ENCODE measurements around the gene PRKAR2B. TPM values are rescaled to one million over a fixed set of nuclear protein-coding genes. Genes with fewer than 3 reads are reported as not detected.

PRKAR2B gene
- total and polyA plus RNA-seq, 2 experiments from 2014 or later, result 14.8 to 31.5 TPM

DNA sequence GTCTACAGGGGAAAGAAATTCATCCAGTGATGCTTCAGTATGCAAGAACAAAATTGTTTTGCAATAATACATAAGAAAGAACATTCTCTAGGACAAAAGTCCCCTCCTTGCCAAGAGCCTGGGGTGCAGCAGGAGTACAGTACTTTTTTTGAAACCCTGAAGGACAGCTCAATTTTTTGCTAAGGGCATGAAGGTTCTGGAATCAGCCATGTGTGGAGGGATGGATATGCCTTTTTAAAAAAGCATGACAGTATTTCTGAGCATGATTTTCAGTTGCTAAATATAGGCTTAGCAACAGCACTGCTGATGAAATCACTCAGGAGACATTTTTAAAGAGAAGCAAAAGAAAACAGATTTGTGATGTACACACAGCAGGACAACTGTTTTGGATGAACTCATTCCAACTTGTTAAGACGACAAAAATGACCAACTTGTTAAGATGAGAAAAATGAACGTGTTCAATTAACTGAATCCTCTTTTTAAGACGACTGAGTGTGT, 163.6 kb downstream of the PRKAR2B start:
- WGBS (ENCODE audit: low lambda C conversion rate, missing lambda C conversion rate), result 80% methylated on average over 3 of the region's 3 CpGs
- no peak for DNase-seq (ENCODE audit: low spot score)
- Histone ChIP-seq H3K9me3 (ENCODE audit: low read depth) (no peaks in the 10 kb centered on the region), H3K79me2 (no peaks in the 10 kb centered on the region), H3K4me3 (no peak overlapping the region), H3K9me2 (replicated peaks; ENCODE audit: insufficient read depth) (no peaks in the 10 kb centered on the region), H3K4me1 (ENCODE audit: insufficient read depth) (no peaks in the 10 kb centered on the region), H4K20me1 (ENCODE audit: insufficient read depth, poor library complexity, severe bottlenecking) (no peaks in the 10 kb centered on the region), H3K4me2 (no peak overlapping the region), H2AFZ (no peak overlapping the region), H3K27ac (peak overlapping the region; percentile 37), H3K36me3 (replicated peaks; ENCODE audit: insufficient read depth, low read depth) (no peaks in the 10 kb centered on the region), H3K27me3 (no peaks in the 10 kb centered on the region)
- TF ChIP-seq EZH2phosphoT487 (IDR thresholded peaks at IDR 0.05; ENCODE audit: low read depth, severe bottlenecking, unreplicated experiment), result no peak
- no peak for TF ChIP-seq EZH2 (IDR thresholded peaks at IDR 0.05; ENCODE audit: borderline replicate concordance)

- Histone ChIP-seq H3K9me3 (ENCODE audit: low read depth) (no peaks in the 10 kb centered on the region), H3K4me2 (no peak overlapping the region), H3K9me2 (replicated peaks; ENCODE audit: insufficient read depth) (no peaks in the 10 kb centered on the region), H3K4me1 (ENCODE audit: insufficient read depth) (no peaks in the 10 kb centered on the region), H3K27ac (peak overlapping the region; percentile 37), H3K4me3 (no peak overlapping the region), H4K20me1 (ENCODE audit: insufficient read depth, poor library complexity, severe bottlenecking) (no peaks in the 10 kb centered on the region), H2AFZ (no peak overlapping the region), H3K36me3 (replicated peaks; ENCODE audit: insufficient read depth, low read depth) (no peaks in the 10 kb centered on the region), H3K27me3 (no peaks in the 10 kb centered on the region), H3K79me2 (no peaks in the 10 kb centered on the region)
- no peak for TF ChIP-seq EZH2 (IDR thresholded peaks at IDR 0.05; ENCODE audit: borderline replicate concordance)
- TF ChIP-seq EZH2phosphoT487 (IDR thresholded peaks at IDR 0.05; ENCODE audit: low read depth, severe bottlenecking, unreplicated experiment), result no peak
- no peak for TF ChIP-seq CTCF (IDR thresholded peaks at IDR 0.05; ENCODE audit: poor library complexity)
- no peak for DNase-seq (ENCODE audit: low spot score)
- WGBS (ENCODE audit: low lambda C conversion rate, missing lambda C conversion rate), result 84% methylated on average over 5 of the region's 5 CpGs
Observed at GRCh38 chr7:107208563-107208962, 164.1 kb downstream of the PRKAR2B start.

GRCh38 chr7:107209565-107209964, 165.1 kb downstream of the PRKAR2B start:
- Histone ChIP-seq H3K4me1 (ENCODE audit: insufficient read depth) (no peaks in the 10 kb centered on the region), H3K27me3 (no peaks in the 10 kb centered on the region), H3K9me2 (replicated peaks; ENCODE audit: insufficient read depth) (no peaks in the 10 kb centered on the region), H4K20me1 (ENCODE audit: insufficient read depth, poor library complexity, severe bottlenecking) (no peaks in the 10 kb centered on the region), H3K79me2 (no peaks in the 10 kb centered on the region), H3K9me3 (ENCODE audit: low read depth) (no peaks in the 10 kb centered on the region), H3K4me2 (no peak overlapping the region), H2AFZ (no peak overlapping the region), H3K4me3 (no peak overlapping the region), H3K27ac (no peak overlapping the region), H3K36me3 (replicated peaks; ENCODE audit: insufficient read depth, low read depth) (no peaks in the 10 kb centered on the region)
- 79% methylated on average over 4 of the region's 4 CpGs for WGBS (ENCODE audit: low lambda C conversion rate, missing lambda C conversion rate)
- no peak for DNase-seq (ENCODE audit: low spot score)
- TF ChIP-seq EZH2phosphoT487 (IDR thresholded peaks at IDR 0.05; ENCODE audit: low read depth, severe bottlenecking, unreplicated experiment) (no peak), CTCF (IDR thresholded peaks at IDR 0.05; ENCODE audit: poor library complexity) (no peak), EZH2 (IDR thresholded peaks at IDR 0.05; ENCODE audit: borderline replicate concordance) (no peak)

GRCh38 chr7:107210400-107210799, 165.9 kb downstream of the PRKAR2B start:
- no peak overlapping the region for H2AFZ ChIP-seq
- WGBS (ENCODE audit: low lambda C conversion rate, missing lambda C conversion rate), result 96% methylated on average over 4 of the region's 4 CpGs
- no peak overlapping the region for H3K4me2 ChIP-seq
- no peaks in the 10 kb centered on the region for H3K9me3 ChIP-seq (ENCODE audit: low read depth)
- H3K27ac ChIP-seq, result no peak overlapping the region
- H3K4me1 ChIP-seq (ENCODE audit: insufficient read depth), result no peaks in the 10 kb centered on the region
- no peak overlapping the region for H3K4me3 ChIP-seq
- DNase-seq (ENCODE audit: low spot score), result no peak
- TF ChIP-seq EZH2phosphoT487 (IDR thresholded peaks at IDR 0.05; ENCODE audit: low read depth, severe bottlenecking, unreplicated experiment) (no peak), CTCF (IDR thresholded peaks at IDR 0.05; ENCODE audit: poor library complexity) (no peak), EZH2 (IDR thresholded peaks at IDR 0.05; ENCODE audit: borderline replicate concordance) (no peak)
- no peaks in the 10 kb centered on the region for H3K27me3 ChIP-seq
- no peaks in the 10 kb centered on the region for H3K79me2 ChIP-seq
- H3K36me3 ChIP-seq (replicated peaks; ENCODE audit: insufficient read depth, low read depth), result no peaks in the 10 kb centered on the region
- H4K20me1 ChIP-seq (ENCODE audit: insufficient read depth, poor library complexity, severe bottlenecking), result no peaks in the 10 kb centered on the region
- H3K9me2 ChIP-seq (replicated peaks; ENCODE audit: insufficient read depth), result no peaks in the 10 kb centered on the region

Other genes starting within 250 kb of the PRKAR2B start
- gene PIK3CG, start 179.4 kb upstream of the PRKAR2B start, total RNA-seq, result 0.03 and 0.04 TPM in 2 replicates
- 0.25 and 0.56 TPM in 2 replicates for gene PIK3CG, start 179.4 kb upstream of the PRKAR2B start, polyA plus RNA-seq
- 84.7 and 100 TPM in 2 replicates for gene HBP1, start 124.3 kb downstream of the PRKAR2B start, total RNA-seq
- 47.7 and 53.9 TPM in 2 replicates for gene HBP1, start 124.3 kb downstream of the PRKAR2B start, polyA plus RNA-seq

All from hepatocyte (in vitro differentiated cells).